H1 (cell line): Measurements from ENCODE around the gene RAB3GAP1. TPM values are rescaled to one million over a fixed set of nuclear protein-coding genes. Genes with fewer than 3 reads are reported as not detected.

Experiments used
- CTCF ChIA-PET: fragments of 300-600 bp; sonication (Branson Sonifier 250); formaldehyde crosslinking; loops from one replicate; lab custom pipeline; 2021; ENCODE audit not compliant: partially characterized antibody; lab: Charles Lee
- POLR2A ChIA-PET: fragments of 300-600 bp; sonication (Branson Sonifier 250); formaldehyde crosslinking; loops from one replicate; lab custom pipeline; 2021; ENCODE audit warnings: inconsistent platforms; ENCODE audit not compliant: partially characterized antibody; lab: Charles Lee
- DNase-seq, 2 experiments: peaks; one replicate each; pipeline versions ENCODE4 v3.0.0 to v3.0.0-alpha.2; 2010 to 2022; ENCODE audit warnings: low spot score in 2 of 2, low read depth in 1 of 2, mixed read lengths in 1 of 2
- FAIRE-seq: peaks from 2 replicates; lab custom pipeline; 2011; peaks lifted over from hg19 to GRCh38; lab: Jason Lieb, UNC
- H2AFZ ChIP-seq: 2 replicates; pipeline ENCODE4 v1.8.1; 2012; ENCODE audit warnings: low read length, inconsistent platforms
- H2AK5ac ChIP-seq: 2 replicates; pipeline ENCODE4 v1.6.1; 2013; ENCODE audit warnings: low read depth, low read length
- H2BK120ac ChIP-seq: replicated peaks from 2 replicates; pipeline ENCODE3; 2013; ENCODE audit warnings: low read depth, low read length, inconsistent platforms
- H2BK12ac ChIP-seq: 2 replicates; pipeline ENCODE4 v1.6.1; 2013; ENCODE audit warnings: low read depth, low read length
- H2BK15ac ChIP-seq: 2 replicates; pipeline ENCODE4 v1.6.1; 2013; ENCODE audit warnings: low read length
- H2BK20ac ChIP-seq: 2 replicates; pipeline ENCODE4 v1.6.1; 2013; ENCODE audit warnings: low read length
- H2BK5ac ChIP-seq: 2 replicates; pipeline ENCODE4 v1.6.1; 2013; ENCODE audit warnings: low read depth, low read length
- H3K14ac ChIP-seq: 2 replicates; pipeline ENCODE4 v1.6.1; 2013; ENCODE audit warnings: inconsistent platforms; ENCODE audit not compliant: insufficient read length
- H3K18ac ChIP-seq: 2 replicates; pipeline ENCODE4 v1.6.1; 2013; ENCODE audit warnings: low read length; ENCODE audit errors: extremely low read depth
- H3K23ac ChIP-seq: 2 replicates; pipeline ENCODE4 v1.6.1; 2013; ENCODE audit warnings: inconsistent platforms; ENCODE audit not compliant: insufficient read length
- H3K23me2 ChIP-seq: 2 replicates; pipeline ENCODE4 v1.6.1; 2013; ENCODE audit warnings: low read depth, low read length
- H3K27ac ChIP-seq: 2 replicates; pipeline ENCODE4 v1.6.1; 2011; ENCODE audit warnings: low read depth, low read length, inconsistent platforms
- H3K27me3 ChIP-seq, 4 experiments: replicated peaks in 1 of 4; 1 replicate in 1 of 4; 2 replicates in 3 of 4; pipeline versions ENCODE4 v1.6.1 to v1.8.1; 2011 to 2013; ENCODE audit warnings: low read length in 3 of 4, mild to moderate bottlenecking in 3 of 4, inconsistent platforms in 2 of 4, mixed read lengths in 2 of 4, moderate library complexity in 1 of 4; ENCODE audit not compliant: control insufficient read depth in 3 of 4, insufficient read depth in 3 of 4; ENCODE audit errors: extremely low read depth in 1 of 4
- H3K36me3 ChIP-seq, 4 experiments: 2 replicates each; pipeline versions ENCODE4 v1.6.1 to v1.8.1; 2011 to 2013; ENCODE audit warnings: mild to moderate bottlenecking in 4 of 4, low read length in 3 of 4, moderate library complexity in 2 of 4, control low read depth in 1 of 4, inconsistent platforms in 1 of 4; ENCODE audit not compliant: insufficient read depth in 4 of 4, control insufficient read depth in 2 of 4
- H3K4ac ChIP-seq: replicated peaks from 2 replicates; pipeline ENCODE3; 2013; ENCODE audit warnings: low read length, low read depth, mixed read lengths, inconsistent platforms; ENCODE audit not compliant: insufficient read length
- H3K4me1 ChIP-seq, 4 experiments: replicated peaks in 1 of 4; 1 replicate in 1 of 4; 2 replicates in 3 of 4; pipeline versions ENCODE4 v1.6.1 to v1.8.1; 2011 to 2013; ENCODE audit warnings: low read length in 3 of 4, inconsistent platforms in 2 of 4, mixed read lengths in 1 of 4; ENCODE audit not compliant: insufficient read depth in 4 of 4, control insufficient read depth in 3 of 4
- H3K4me2 ChIP-seq, 2 experiments: 2 replicates each; pipeline versions ENCODE4 v1.6.1 to v1.8.1; 2011 to 2013; ENCODE audit warnings: low read depth in 2 of 2, low read length in 2 of 2, control low read depth in 1 of 2, inconsistent platforms in 1 of 2, mild to moderate bottlenecking in 1 of 2; ENCODE audit not compliant: insufficient read depth in 1 of 2
- H3K4me3 ChIP-seq, 4 experiments: fragments of 200-600, 300-600 bp in 1 of 4; sonication (generic), shearing (Covaris generic), sonication (Bioruptor Twin) in 1 of 4; 2 replicates each; pipeline versions ENCODE4 v1.5.1 to v1.8.1; 2011 to 2016; ENCODE audit warnings: low read length in 4 of 4, low read depth in 3 of 4, control low read depth in 2 of 4, inconsistent platforms in 2 of 4, mild to moderate bottlenecking in 2 of 4, mixed read lengths in 1 of 4, moderate library complexity in 1 of 4; ENCODE audit not compliant: insufficient read depth in 2 of 4; ENCODE audit errors: extremely low read depth in 1 of 4
- H3K56ac ChIP-seq: replicated peaks from 2 replicates; pipeline ENCODE3; 2013; ENCODE audit warnings: low read depth, mild to moderate bottlenecking, mixed read lengths, low read length, inconsistent platforms; ENCODE audit not compliant: insufficient read length
- H3K79me1 ChIP-seq: 2 replicates; pipeline ENCODE4 v1.6.1; 2013; ENCODE audit warnings: low read depth, low read length, control low read depth
- H3K79me2 ChIP-seq, 2 experiments: 2 replicates each; pipeline versions ENCODE4 v1.6.1 to v1.8.1; 2012 to 2013; ENCODE audit warnings: low read length in 2 of 2, mild to moderate bottlenecking in 2 of 2, inconsistent platforms in 1 of 2; ENCODE audit not compliant: insufficient read depth in 2 of 2, control insufficient read depth in 1 of 2
- H3K9ac ChIP-seq, 4 experiments: replicated peaks in 1 of 4; 1 replicate in 1 of 4; 2 replicates in 3 of 4; pipeline versions ENCODE4 v1.6.1 to v1.8.1; 2011 to 2013; ENCODE audit warnings: low read depth in 3 of 4, low read length in 3 of 4, control low read depth in 2 of 4, mild to moderate bottlenecking in 2 of 4, moderate library complexity in 2 of 4, inconsistent platforms in 1 of 4; ENCODE audit errors: extremely low read depth in 1 of 4
- H3K9me3 ChIP-seq, 2 experiments: 2 replicates each; pipeline versions ENCODE4 v1.6.1 to v1.8.1; 2012 to 2013; ENCODE audit warnings: mild to moderate bottlenecking in 2 of 2, moderate library complexity in 2 of 2, control low read depth in 1 of 2, inconsistent platforms in 1 of 2, low read depth in 1 of 2, low read length in 1 of 2, mixed read lengths in 1 of 2; ENCODE audit not compliant: insufficient read depth in 2 of 2
- H4K20me1 ChIP-seq, 2 experiments: replicated peaks in 1 of 2; 2 replicates each; pipeline versions ENCODE3 to v1.8.1; 2011 to 2013; ENCODE audit warnings: inconsistent platforms in 2 of 2, low read length in 2 of 2, mild to moderate bottlenecking in 1 of 2; ENCODE audit not compliant: insufficient read depth in 2 of 2, control insufficient read depth in 1 of 2
- H4K5ac ChIP-seq: 2 replicates; pipeline ENCODE4 v1.6.1; 2013; ENCODE audit warnings: low read length, low read depth, mixed read lengths, inconsistent platforms; ENCODE audit not compliant: insufficient read length
- H4K8ac ChIP-seq: 2 replicates; pipeline ENCODE4 v1.8.0; 2013; ENCODE audit warnings: mild to moderate bottlenecking, moderate library complexity, low read length, inconsistent platforms; ENCODE audit not compliant: insufficient read depth; ENCODE audit errors: extremely low read depth
- H4K91ac ChIP-seq: replicated peaks from 2 replicates; pipeline ENCODE3; 2013; ENCODE audit warnings: low read length, mixed read lengths, inconsistent platforms; ENCODE audit not compliant: insufficient read length
- KDM5A ChIP-seq: fragments of 200-600 bp; IDR thresholded peaks from 2 replicates; pipeline ENCODE4 v1.7.1; 2012; ENCODE audit warnings: mild to moderate bottlenecking, low read length, inconsistent platforms, mixed read lengths
- NRF1 ChIP-seq: IDR thresholded peaks from 2 replicates; pipeline ENCODE4 v1.6.1; 2011; ENCODE audit warnings: mild to moderate bottlenecking, low read depth, low read length, improper control_type of control experiment
- RXRA ChIP-seq: IDR thresholded peaks from 2 replicates; pipeline ENCODE4 v1.6.1; 2011; ENCODE audit warnings: low read depth, mild to moderate bottlenecking, low read length, moderate library complexity; ENCODE audit not compliant: insufficient read depth
- TAF7 ChIP-seq: optimal IDR thresholded peaks from 2 replicates; pipeline ENCODE3; 2011; ENCODE audit warnings: low read depth, mild to moderate bottlenecking, inconsistent platforms, low read length, moderate library complexity, borderline replicate concordance
- polyA plus RNA-seq, 7 experiments: library from polyadenylated mRNA; depleted of rRNA in 3 of 7; stranded (reverse) in 5 of 7; unstranded in 2 of 7; fragments of >200 nt in 5 of 7; fragments of 200-250 nt in 2 of 7; gene quantifications; 1 replicate in 5 of 7; 2 replicates in 1 of 7; 4 replicates in 1 of 7; pipeline versions ENCODE4 v1.2.1 to v1.2.3, GENCODE V29; 2011 to 2013; ENCODE audit warnings: missing spikeins in 2 of 7, mixed read lengths in 2 of 7
- total RNA-seq: library from RNA; stranded (reverse); fragmentation: NEBNext Ultra II Directional; extraction: Animal tissue kit (Norgen Biotek cat#: 25700); gene quantifications from 2 replicates; pipeline ENCODE4 v1.2.1, GENCODE V29; 2021

RAB3GAP1 gene
- total and polyA plus RNA-seq, 2 of the 8 experiments (the other 6 are each of a cell fraction or from before 2014, with no cell fraction given), result 9.8 to 28.6 TPM

GRCh38 chr2:135190799-135191198 is 138.7 kb downstream of the RAB3GAP1 start:
- ChIA-PET CTCF (no interaction called here), POLR2A (no interaction called here)
- Histone ChIP-seq H3K4me2 (no peak overlapping the region), H3K9ac (no peak overlapping the region), H4K8ac (no peak overlapping the region), H4K20me1 (no peaks in the 10 kb centered on the region), H3K9me3 (no peaks in the 10 kb centered on the region; a peak in 2 of 4 replicates), H3K18ac (no peak overlapping the region), H3K14ac (no peak overlapping the region), H2BK20ac (no peak overlapping the region), H2BK120ac (no peak overlapping the region), H2BK15ac (no peak overlapping the region), H2AFZ (no peak overlapping the region), H2BK5ac (no peak overlapping the region), H4K5ac (no peak overlapping the region), H3K23me2 (no peaks in the 10 kb centered on the region), H2BK12ac (no peak overlapping the region), H3K27me3 (no peaks in the 10 kb centered on the region), H3K4me3 (no peak overlapping the region), H3K4ac (no peak overlapping the region), H3K4me1 (peaks cover 0 to 2% (median 0%) of the 10 kb centered on the region in 4 experiments; a peak in 1 of 7 replicates), H3K27ac (no peak overlapping the region), H3K79me1 (no peaks in the 10 kb centered on the region), H2AK5ac (no peak overlapping the region), H3K36me3 (no peaks in the 10 kb centered on the region), H4K91ac (no peak overlapping the region), H3K79me2 (no peaks in the 10 kb centered on the region), H3K56ac (no peak overlapping the region), H3K23ac (no peak overlapping the region)
- TF ChIP-seq KDM5A, result no peak
- TF ChIP-seq NRF1, result no peak
- no peak for TF ChIP-seq RXRA
- TF ChIP-seq TAF7, result no peak
- FAIRE-seq (no peak), DNase-seq (no peak)
